Right lobe of liver (tissue), 6 donors: ENCODE results near the gene MRPL49. TPM values are rescaled to one million over a fixed set of nuclear protein-coding genes. Genes with fewer than 3 reads are reported as not detected.
A peak's percentile ranks its signal among the peaks of the same experiment; 100 is the strongest.

Experiments used
- ATAC-seq, 4 donors: fragments of 200-7000 bp; cut with Tn5 transposase; one replicate each; pipeline ENCODE4 v1.9.1; 2020; ENCODE audit warnings: mild to moderate bottlenecking in 4 of 4, moderate library complexity in 4 of 4
- DNase-seq, 3 donors: peaks; one replicate each; pipeline ENCODE4 v3.0.0-alpha.2; 2020
- H3K27ac ChIP-seq, 3 donors: fragments of 200-600 bp; one replicate each; pipeline ENCODE4 v1.8.0; 2022
- H3K27me3 ChIP-seq, 2 donors: fragments of 200-600 bp; one replicate each; pipeline ENCODE4 v1.8.0; 2022
- H3K36me3 ChIP-seq, 4 donors: fragments of 200-600 bp; sonication (generic) in 1 of 4; one replicate each; pipeline versions ENCODE4 v1.5.1 to v1.8.0; 2017 to 2022; ENCODE audit warnings: control low read depth in 1 of 4
- H3K4me1 ChIP-seq, 4 donors: fragments of 200-600 bp; sonication (generic) in 1 of 4; one replicate each; pipeline versions ENCODE4 v1.5.1 to v1.8.0; 2017 to 2022; ENCODE audit warnings: control low read depth in 1 of 4
- H3K4me3 ChIP-seq, 3 donors: fragments of 200-600 bp; one replicate each; pipeline ENCODE4 v1.8.0; 2022
- H3K9me3 ChIP-seq, 4 donors: fragments of 200-600 bp; sonication (generic) in 1 of 4; one replicate each; pipeline versions ENCODE4 v1.5.1 to v1.8.0; 2017 to 2022; ENCODE audit warnings: control low read depth in 1 of 4
- CTCF ChIP-seq, 4 donors: fragments of 200-600 bp in 3 of 4; fragments of 450-650 bp in 1 of 4; IDR thresholded peaks; one replicate each; pipeline versions ENCODE4 v1.5.1 to v1.8.0; 2016 to 2022; ENCODE audit warnings: antibody characterized with exemption in 4 of 4, mild to moderate bottlenecking in 2 of 4
- POLR2A ChIP-seq: fragments of 450-650 bp; IDR thresholded peaks from one replicate; pipeline ENCODE4 v1.6.1; 2017; ENCODE audit warnings: antibody characterized with exemption, mild to moderate bottlenecking
- WGBS: methylation state at CpG from one replicate; pipeline ENCODE4 v1.1.6; 2018; ENCODE audit warnings: low coverage, low lambda C conversion rate; ENCODE audit not compliant: insufficient coverage; ENCODE audit errors: missing lambda C conversion rate; 5-methylcytosine and 5-hydroxymethylcytosine counted together
- intact Hi-C, 2 donors: fragments of 100-400 bp; cut with DNase I; formaldehyde crosslinking; loops; one replicate each; pipeline versions ENCODE4 v1.11.2 to v1.14.1; 2022
- total RNA-seq, 6 experiments: library from RNA; depleted of rRNA in 2 of 6; stranded (reverse); fragments of >200 nt in 2 of 6; fragmentation: NEBNext Ultra II Directional in 3 of 6; extraction: Animal tissue kit (Norgen Biotek cat#: 25700) in 3 of 6; gene quantifications; one replicate each; pipeline versions ENCODE4 v1.1.0 to v1.2.4, GENCODE V29; 2016 to 2023
- donor health status: DM: no; HTN: yes; CAD: no.
- donor health status: DM: no; HTN: no; CAD: no.
- donor health status: DM: no; HTN: no; CAD: no.
- donor health status: DM: no; HTN: yes; CAD: no.
- donor health status: DM: no; HTN: yes; CAD: no.

The MRPL49 gene
- total RNA-seq, 6 experiments from 2014 or later, result 26.3 to 51.7 (median 28.4) TPM

- intact Hi-C loops, result no loop called here
- DNase-seq (no peak), ATAC-seq (no peak)
- H3K27me3 ChIP-seq, result no peaks in the 10 kb centered on the region
- 100% methylated on average over 2 of the region's 9 CpGs for WGBS
- TF ChIP-seq CTCF (IDR thresholded peaks at IDR 0.05), result no peak
- no peak for TF ChIP-seq POLR2A
- no peaks in the 10 kb centered on the region for H3K9me3 ChIP-seq
- H3K4me3 ChIP-seq, result no peak overlapping the region
- no peaks in the 10 kb centered on the region for H3K36me3 ChIP-seq
- peaks cover 0 to 6% (median 0%) of the 10 kb centered on the region in 4 donors for H3K4me1 ChIP-seq
- H3K27ac ChIP-seq, result no peak overlapping the region
Measured at GRCh38 chr11:65078786-65079342, 43.3 kb upstream of the MRPL49 start.

- intact Hi-C loops, result no loop called here
- 9% methylated on average over 7 of the region's 13 CpGs for WGBS
- H3K9me3 ChIP-seq, result no peaks in the 10 kb centered on the region
Measured at GRCh38 chr11:65083134-65083833, 38.8 kb upstream of the MRPL49 start.

GRCh38 chr11:65083834-65084597 is 38.1 kb upstream of the MRPL49 start, which contains the start of the genes CDCA5 and ZFPL1:
Gene CDCA5 (minus strand): TSS chr11:65084040. CDS start chr11:65083978, 62 bp downstream.
Gene ZFPL1 (plus strand): TSS chr11:65084222. CDS start chr11:65084699, 477 bp downstream.
- H3K27ac ChIP-seq, result peak within 1 kb of the TSS; percentile 59 to 91 (median 83)
- H3K4me1 ChIP-seq, result peaks cover 0 to 16% (median 4%) of the 10 kb centered on the region in 4 donors
- TF ChIP-seq CTCF (IDR thresholded peaks at IDR 0.05) (no peak), POLR2A (no peak)
- intact Hi-C loops, result no loop called here
- peak within 1 kb of the TSS; percentile 69 to 80 (median 73) for H3K4me3 ChIP-seq
- 2% methylated on average over 27 of the region's 79 CpGs for WGBS
- no peaks in the 10 kb centered on the region for H3K27me3 ChIP-seq
- peaks cover 0 to 23% (median 7%) of the 10 kb centered on the region in 4 donors for H3K36me3 ChIP-seq
- no peaks in the 10 kb centered on the region for H3K9me3 ChIP-seq
- peak; percentile 89 to 97 (median 96) for ATAC-seq
- peak; percentile 92 to 96 (median 96) for DNase-seq

More at GRCh38 chr11:65083134-65083833, 38.8 kb upstream of the MRPL49 start:
- H3K4me1 ChIP-seq, result peaks cover 0 to 16% (median 4%) of the 10 kb centered on the region in 4 donors
- peak overlapping the region; percentile 69 to 80 (median 73) for H3K4me3 ChIP-seq
- no peak for TF ChIP-seq CTCF (IDR thresholded peaks at IDR 0.05)
- TF ChIP-seq POLR2A, result no peak
- no peak overlapping the region for H3K27ac ChIP-seq
- no peaks in the 10 kb centered on the region for H3K27me3 ChIP-seq
- peaks cover 0 to 23% (median 7%) of the 10 kb centered on the region in 4 donors for H3K36me3 ChIP-seq
- ATAC-seq (no peak), DNase-seq (no peak)

GRCh38 chr11:65084598-65085375 is 37.3 kb upstream of the MRPL49 start:
- peak overlapping the region; percentile 69 to 80 (median 73) for H3K4me3 ChIP-seq
- intact Hi-C loops, result no loop called here
- 38% methylated on average over 11 of the region's 23 CpGs for WGBS
- H3K36me3 ChIP-seq, result peaks cover 0 to 23% (median 7%) of the 10 kb centered on the region in 4 donors
- H3K9me3 ChIP-seq, result no peaks in the 10 kb centered on the region
- DNase-seq (no peak), ATAC-seq (peak in 1 of 4 donors; percentile 4)
- no peaks in the 10 kb centered on the region for H3K27me3 ChIP-seq
- H3K4me1 ChIP-seq, result peaks cover 0 to 16% (median 4%) of the 10 kb centered on the region in 4 donors
- TF ChIP-seq CTCF (IDR thresholded peaks at IDR 0.05), result no peak
- no peak for TF ChIP-seq POLR2A
- peak overlapping the region; percentile 59 to 91 (median 83) for H3K27ac ChIP-seq
